Type B pancreatic cell (in vitro differentiated cells): Measurements from ENCODE around the gene BSCL2. TPM values are rescaled to one million over a fixed set of nuclear protein-coding genes. Genes with fewer than 3 reads are reported as not detected.

Experiments
- DNase-seq: peaks from one replicate; pipeline ENCODE4 v3.0.0; 2021; ENCODE audit warnings: mixed read lengths; ENCODE audit not compliant: unreplicated experiment; ENCODE audit errors: extremely low spot score
- H3K27ac Mint-ChIP-seq: 2 replicates; pipeline ENCODE4 v1.8.0; 2021; ENCODE audit warnings: mild to moderate bottlenecking, mixed read lengths
- H3K27me3 Mint-ChIP-seq: 2 replicates; pipeline ENCODE4 v1.8.0; 2021; ENCODE audit warnings: mixed read lengths
- H3K36me3 Mint-ChIP-seq: 2 replicates; pipeline ENCODE4 v1.8.0; 2021; ENCODE audit warnings: mixed read lengths
- H3K4me1 Mint-ChIP-seq: one replicate; pipeline ENCODE4 v1.8.0; 2021; ENCODE audit warnings: mixed read lengths; ENCODE audit not compliant: unreplicated experiment
- H3K4me3 Mint-ChIP-seq: 2 replicates; pipeline ENCODE4 v1.8.0; 2021; ENCODE audit warnings: mild to moderate bottlenecking, mixed read lengths
- H3K9me3 Mint-ChIP-seq: 2 replicates; pipeline ENCODE4 v1.8.0; 2021; ENCODE audit warnings: mixed read lengths
- CTCF ChIP-seq: fragments of 200-600 bp; sonication (generic); conservative IDR thresholded peaks from 2 replicates; pipeline ENCODE4 v1.5.0; 2021; ENCODE audit warnings: antibody characterized with exemption, mild to moderate bottlenecking
- total RNA-seq: library from RNA; stranded (reverse); gene quantifications from 2 replicates; pipeline ENCODE4 v1.2.1, GENCODE V29; 2021; ENCODE audit warnings: low replicate concordance

BSCL2 gene
- total RNA-seq, 1 donor from 2014 or later: 94.6 TPM

- H3K27me3 Mint-ChIP-seq: no peaks in the 10 kb centered on the region
- H3K4me3 Mint-ChIP-seq: peak within 1 kb of the TSS; percentile 95
- H3K4me1 Mint-ChIP-seq: peaks cover 26% of the 10 kb centered on the region
- peaks cover 19% of the 10 kb centered on the region for H3K36me3 Mint-ChIP-seq
- H3K27ac Mint-ChIP-seq: peak within 1 kb of the TSS; percentile 99
- no peaks in the 10 kb centered on the region for H3K9me3 Mint-ChIP-seq
- peak; percentile 80 for DNase-seq
- TF ChIP-seq CTCF: no peak
These were observed 21.2 kb upstream of the BSCL2 start, which contains the start of gene TTC9C for GRCh38 chr11:62728171-62728988. Gene TTC9C, plus strand, starts transcription at chr11:62728486. Its CDS starts 363 bp downstream, at chr11:62728849.

- H3K27me3 Mint-ChIP-seq: no peaks in the 10 kb centered on the region
- peaks cover 27% of the 10 kb centered on the region for H3K4me1 Mint-ChIP-seq
- TF ChIP-seq CTCF: no peak
- DNase-seq: peak; percentile 86
- no peaks in the 10 kb centered on the region for H3K9me3 Mint-ChIP-seq
- peak overlapping the region; percentile 99 for H3K27ac Mint-ChIP-seq
- peak overlapping the region; percentile 95 for H3K4me3 Mint-ChIP-seq
- peaks cover 18% of the 10 kb centered on the region for H3K36me3 Mint-ChIP-seq
These were observed 20.6 kb upstream of the BSCL2 start for GRCh38 chr11:62727872-62728170.

GRCh38 chr11:62727165-62727871, 20.1 kb upstream of the BSCL2 start, which contains the start of gene HNRNPUL2:
Gene HNRNPUL2, minus strand, starts transcription at chr11:62727457. Its CDS starts 301 bp downstream, at chr11:62727156.
- no peaks in the 10 kb centered on the region for H3K27me3 Mint-ChIP-seq
- TF ChIP-seq CTCF: peak; percentile 15
- no peaks in the 10 kb centered on the region for H3K9me3 Mint-ChIP-seq
- H3K27ac Mint-ChIP-seq: peak within 1 kb of the TSS; percentile 99
- DNase-seq: peak; percentile 100
- H3K4me1 Mint-ChIP-seq: peaks cover 32% of the 10 kb centered on the region
- H3K4me3 Mint-ChIP-seq: peak within 1 kb of the TSS; percentile 95
- peaks cover 23% of the 10 kb centered on the region for H3K36me3 Mint-ChIP-seq

- Mint-ChIP-seq H3K27ac (no peak overlapping the region), H3K27me3 (no peaks in the 10 kb centered on the region), H3K36me3 (peaks cover 28% of the 10 kb centered on the region), H3K9me3 (no peaks in the 10 kb centered on the region), H3K4me1 (peaks cover 37% of the 10 kb centered on the region), H3K4me3 (peak overlapping the region; percentile 95)
- no peak for DNase-seq
- no peak for TF ChIP-seq CTCF
These were observed 19.6 kb upstream of the BSCL2 start for GRCh38 chr11:62726915-62727164.

- peak overlapping the region; percentile 95 for H3K4me3 Mint-ChIP-seq
- H3K4me1 Mint-ChIP-seq: peaks cover 39% of the 10 kb centered on the region
- H3K27me3 Mint-ChIP-seq: no peaks in the 10 kb centered on the region
- peak overlapping the region; percentile 93 for H3K27ac Mint-ChIP-seq
- DNase-seq: no peak
- no peaks in the 10 kb centered on the region for H3K9me3 Mint-ChIP-seq
- peaks cover 33% of the 10 kb centered on the region for H3K36me3 Mint-ChIP-seq
- TF ChIP-seq CTCF: no peak
These were observed 19.1 kb upstream of the BSCL2 start for GRCh38 chr11:62726156-62726914.
